SU-DHL-6 (cell line): ENCODE measurements around the gene CDK16.

Experiments
- H2AFZ ChIP-seq: fragments of 200-600 bp; sonication (generic); 2 replicates; pipeline ENCODE4 v1.6.1; 2014; ENCODE audit warnings: low read depth, mild to moderate bottlenecking, moderate library complexity, mixed read lengths, antibody characterized with exemption, low read length; ENCODE audit not compliant: severe bottlenecking
- H3F3A ChIP-seq: fragments of 200-600 bp; shearing (Covaris generic); 2 replicates; pipeline ENCODE4 v1.6.0; 2016; ENCODE audit warnings: antibody characterized with exemption, mild to moderate bottlenecking; ENCODE audit not compliant: insufficient read depth
- H3K27ac ChIP-seq: fragments of 200-600 bp; sonication (generic); 2 replicates; pipeline ENCODE4 v1.5.1; 2016; ENCODE audit warnings: low read depth, mild to moderate bottlenecking, low read length, moderate library complexity, mixed read lengths
- H3K27me3 ChIP-seq: fragments of 200-600 bp; sonication (generic), shearing (Covaris generic); 2 replicates; pipeline ENCODE4 v1.6.0; 2014; ENCODE audit warnings: mild to moderate bottlenecking, low read length
- H3K36me3 ChIP-seq: fragments of 200-600 bp; sonication (generic); 2 replicates; pipeline ENCODE4 v1.6.1; 2014; ENCODE audit warnings: mild to moderate bottlenecking, low read length, mixed read lengths
- H3K4me2 ChIP-seq: fragments of 300-600, 200-600 bp; shearing (Covaris generic), sonication (generic); 2 replicates; pipeline ENCODE4 v1.6.0; 2014; ENCODE audit warnings: low read length, low read depth, mild to moderate bottlenecking; ENCODE audit not compliant: poor library complexity, severe bottlenecking
- H3K4me3 ChIP-seq: fragments of 200-600 bp; sonication (generic); 2 replicates; pipeline ENCODE4 v1.5.1; 2014; ENCODE audit warnings: antibody characterized with exemption, low read length, mild to moderate bottlenecking, mixed read lengths; ENCODE audit not compliant: insufficient read depth, poor library complexity, severe bottlenecking
- H3K79me2 ChIP-seq: fragments of 200-600 bp; sonication (generic); 2 replicates; pipeline ENCODE4 v1.6.1; 2014; ENCODE audit warnings: mild to moderate bottlenecking, low read length, moderate library complexity; ENCODE audit not compliant: insufficient read depth
- H3K9ac ChIP-seq: fragments of 200-600 bp; sonication (generic); 2 replicates; pipeline ENCODE4 v1.7.0; 2014; ENCODE audit warnings: mild to moderate bottlenecking, low read length
- H3K9me2 ChIP-seq: fragments of 200-600 bp; sonication (generic); replicated peaks from 2 replicates; pipeline ENCODE4 v1.6.1; 2014; ENCODE audit warnings: low read length; ENCODE audit not compliant: insufficient read depth
- H3K9me3 ChIP-seq: fragments of 200-600 bp; sonication (generic); 2 replicates; pipeline ENCODE4 v1.6.1; 2014; ENCODE audit warnings: low read length, mixed read lengths; ENCODE audit not compliant: insufficient read depth
- H4K20me1 ChIP-seq: fragments of 200-600 bp; sonication (generic); 2 replicates; pipeline ENCODE4 v1.6.1; 2014; ENCODE audit warnings: low read depth, mild to moderate bottlenecking, antibody characterized with exemption, low read length, moderate library complexity, mixed read lengths
- CTCF ChIP-seq: fragments of 200-600 bp; sonication (generic); IDR thresholded peaks from one replicate; pipeline ENCODE4 v1.5.1; 2017; ENCODE audit warnings: antibody characterized with exemption, mild to moderate bottlenecking, low read length, moderate library complexity; ENCODE audit not compliant: insufficient read depth, poor library complexity, severe bottlenecking
- EZH2phosphoT487 ChIP-seq: fragments of 200-600 bp; sonication (generic), shearing (Covaris generic); conservative IDR thresholded peaks from 2 replicates; pipeline ENCODE4 v1.6.1; 2018; ENCODE audit warnings: mild to moderate bottlenecking, antibody characterized with exemption, low read length, moderate library complexity, mixed read lengths

Gene CDK16

GRCh38 chrX:47226071-47226470 is 7.6 kb downstream of the CDK16 start:
- Histone ChIP-seq H3K36me3 (no peaks in the 10 kb centered on the region), H3K9me3 (no peaks in the 10 kb centered on the region), H3F3A (peaks cover 5% of the 10 kb centered on the region; the same call in 1 of the 2 replicates), H3K79me2 (peaks cover 13% of the 10 kb centered on the region), H3K27me3 (no peaks in the 10 kb centered on the region), H3K27ac (no peak overlapping the region), H4K20me1 (peaks cover 1% of the 10 kb centered on the region; the same call in 1 of the 2 replicates), H2AFZ (no peak overlapping the region), H3K4me2 (no peak overlapping the region), H3K9ac (no peak overlapping the region), H3K9me2 (no peaks in the 10 kb centered on the region), H3K4me3 (no peak overlapping the region)
- no peak for TF ChIP-seq CTCF
- no peak for TF ChIP-seq EZH2phosphoT487

- no peaks in the 10 kb centered on the region for H3K9me2 ChIP-seq
These were observed 8.3 kb downstream of the CDK16 start for GRCh38 chrX:47226531-47227333.

GRCh38 chrX:47227334-47227583 is 8.8 kb downstream of the CDK16 start:
- no peak overlapping the region for H2AFZ ChIP-seq
- no peak for TF ChIP-seq EZH2phosphoT487
- TF ChIP-seq CTCF: no peak
- no peaks in the 10 kb centered on the region for H3K27me3 ChIP-seq
- H3K79me2 ChIP-seq: peaks cover under 1% of the 10 kb centered on the region; the same call in 1 of the 2 replicates
- no peaks in the 10 kb centered on the region for H3K36me3 ChIP-seq
- H3K4me3 ChIP-seq: no peak overlapping the region
- no peak overlapping the region for H3K4me2 ChIP-seq
- H3F3A ChIP-seq: peaks cover 17% of the 10 kb centered on the region
- H4K20me1 ChIP-seq: no peaks in the 10 kb centered on the region
- no peak overlapping the region for H3K27ac ChIP-seq
- H3K9ac ChIP-seq: no peak overlapping the region
- H3K9me2 ChIP-seq: no peaks in the 10 kb centered on the region
- H3K9me3 ChIP-seq: no peaks in the 10 kb centered on the region

More at GRCh38 chrX:47226531-47227333, 8.3 kb downstream of the CDK16 start:
- Histone ChIP-seq H2AFZ (no peak overlapping the region), H3K36me3 (no peaks in the 10 kb centered on the region), H3K79me2 (peaks cover 6% of the 10 kb centered on the region; the same call in 1 of the 2 replicates), H3K27ac (no peak overlapping the region), H3K9me3 (no peaks in the 10 kb centered on the region), H3F3A (peaks cover 12% of the 10 kb centered on the region; the same call in 1 of the 2 replicates), H3K4me2 (no peak overlapping the region), H3K27me3 (no peaks in the 10 kb centered on the region), H3K9ac (no peak overlapping the region), H4K20me1 (no peaks in the 10 kb centered on the region), H3K4me3 (no peak overlapping the region)
- TF ChIP-seq EZH2phosphoT487: no peak
- no peak for TF ChIP-seq CTCF
